Suppressor macrophage treated with lipopolysaccharide for 4 hours (primary cell): Measurements from ENCODE around the gene C10orf143.
"Not testable (repeated sequence)": the region's sequence is repeated elsewhere in the genome, so short reads cannot be mapped to it uniquely, and the experiment has no call there.

Experiments
- DNase-seq: peaks from one replicate; pipeline ENCODE4 v3.0.0-alpha.2; 2020

The C10orf143 gene

GRCh38 chr10:130110246-130111112 is at the start of gene C10orf143:
TSS of gene C10orf143 (minus strand) at chr10:130110830. CDS start at chr10:130110772, 58 bp downstream.
- peak; percentile 99 for DNase-seq

GRCh38 chr10:130159192-130159794 is 48.7 kb upstream of the C10orf143 start:
- no peak for DNase-seq

DNA sequence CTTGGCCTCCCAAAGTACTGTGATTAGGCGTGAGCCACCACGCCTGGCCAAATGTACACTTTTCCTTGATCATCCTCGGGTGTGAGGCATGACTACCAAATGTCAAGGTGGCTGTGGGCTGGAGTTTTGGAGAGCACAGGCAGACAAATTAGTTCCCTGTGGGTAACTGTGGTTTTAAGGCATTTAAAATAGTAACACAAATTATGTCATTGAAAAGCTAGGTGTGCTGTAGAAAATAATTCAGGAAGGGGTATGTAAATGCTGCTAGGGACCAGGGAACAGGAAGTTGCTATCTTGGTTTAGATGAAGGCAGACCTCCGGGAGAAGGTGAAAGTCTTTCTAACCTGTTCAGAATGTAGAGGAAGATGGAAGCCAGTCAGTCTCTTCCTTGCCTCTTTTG is 35.4 kb upstream of the C10orf143 start:
- no peak for DNase-seq

- no peak for DNase-seq
These were observed 31.2 kb upstream of the C10orf143 start for GRCh38 chr10:130141878-130142277.

DNA sequence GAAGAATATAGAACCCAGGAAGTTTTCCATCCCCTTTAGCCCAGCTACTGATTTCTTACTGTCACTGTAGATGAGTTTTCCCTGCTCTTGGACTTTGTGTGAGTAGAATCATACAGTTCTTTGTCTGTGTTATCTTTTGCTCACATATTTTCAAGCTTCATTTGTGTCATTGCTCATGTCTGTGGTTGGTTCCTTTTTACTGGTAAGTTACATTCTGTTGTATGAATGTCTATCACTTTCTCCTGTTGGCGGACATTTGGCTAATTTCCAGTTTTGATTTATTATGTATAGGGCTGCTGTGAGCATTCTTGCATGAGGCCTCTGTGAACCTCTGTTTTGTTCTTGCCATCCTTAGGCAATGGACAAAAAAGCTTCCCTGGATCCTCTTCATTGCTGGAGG is 30.8 kb upstream of the C10orf143 start:
- DNase-seq, result peak; percentile 15

GRCh38 chr10:130141038-130141437 is 30.4 kb upstream of the C10orf143 start:
- no peak for DNase-seq

DNA sequence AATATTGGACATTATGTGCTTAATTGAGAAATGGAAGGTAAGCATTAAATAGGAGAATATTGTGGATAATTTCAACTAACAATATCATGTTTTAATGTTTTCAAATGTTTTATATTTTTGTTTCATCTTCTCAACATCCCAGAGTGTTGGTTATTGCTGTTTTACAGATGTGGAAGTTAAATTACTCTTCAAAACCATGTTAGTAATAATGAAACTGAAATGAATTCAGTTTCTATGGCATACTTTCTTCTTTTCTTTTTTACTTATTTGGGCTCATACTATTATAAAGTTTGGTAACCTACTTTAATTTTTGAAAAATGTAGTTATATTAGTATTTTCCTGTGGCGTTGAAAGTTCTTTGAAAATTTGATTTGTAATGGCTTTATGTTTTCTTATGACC is 29.8 kb upstream of the C10orf143 start:
- DNase-seq, result peak; percentile 53

DNA sequence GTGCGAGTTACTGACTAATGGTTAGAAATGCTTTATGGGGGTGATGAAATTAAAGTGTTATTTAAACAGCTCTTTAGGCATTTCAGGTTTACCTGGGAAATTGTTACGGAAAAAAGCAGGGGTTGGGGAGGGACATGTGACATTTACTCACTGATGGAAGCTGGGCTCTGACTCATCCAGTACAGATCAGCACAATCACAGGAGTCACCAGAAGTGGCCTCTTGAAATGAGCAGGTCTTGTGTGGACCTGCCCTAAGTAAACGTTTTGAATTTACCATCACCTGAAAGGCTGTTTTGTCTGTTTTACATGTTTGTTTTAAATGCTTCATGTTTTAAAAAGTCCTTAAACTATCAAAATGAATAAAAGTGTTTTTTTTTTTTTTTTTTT is 27.8 kb upstream of the C10orf143 start:
- peak; percentile 58 for DNase-seq

- DNase-seq, result no peak
These were observed 27.2 kb upstream of the C10orf143 start for GRCh38 chr10:130137659-130138478.

- DNase-seq, result no peak
These were observed 26.4 kb upstream of the C10orf143 start for GRCh38 chr10:130137090-130137448.

GRCh38 chr10:130136226-130137089 is 25.8 kb upstream of the C10orf143 start, which contains the start of gene GLRX3:
TSS of gene GLRX3 (plus strand) at chr10:130136391. CDS start at chr10:130136421, 30 bp downstream.
- peak; percentile 91 for DNase-seq

- DNase-seq, result no peak
These were observed 25.1 kb upstream of the C10orf143 start for GRCh38 chr10:130135676-130136225.

- DNase-seq, result no peak
These were observed 18.3 kb upstream of the C10orf143 start for GRCh38 chr10:130128922-130129321.

DNA sequence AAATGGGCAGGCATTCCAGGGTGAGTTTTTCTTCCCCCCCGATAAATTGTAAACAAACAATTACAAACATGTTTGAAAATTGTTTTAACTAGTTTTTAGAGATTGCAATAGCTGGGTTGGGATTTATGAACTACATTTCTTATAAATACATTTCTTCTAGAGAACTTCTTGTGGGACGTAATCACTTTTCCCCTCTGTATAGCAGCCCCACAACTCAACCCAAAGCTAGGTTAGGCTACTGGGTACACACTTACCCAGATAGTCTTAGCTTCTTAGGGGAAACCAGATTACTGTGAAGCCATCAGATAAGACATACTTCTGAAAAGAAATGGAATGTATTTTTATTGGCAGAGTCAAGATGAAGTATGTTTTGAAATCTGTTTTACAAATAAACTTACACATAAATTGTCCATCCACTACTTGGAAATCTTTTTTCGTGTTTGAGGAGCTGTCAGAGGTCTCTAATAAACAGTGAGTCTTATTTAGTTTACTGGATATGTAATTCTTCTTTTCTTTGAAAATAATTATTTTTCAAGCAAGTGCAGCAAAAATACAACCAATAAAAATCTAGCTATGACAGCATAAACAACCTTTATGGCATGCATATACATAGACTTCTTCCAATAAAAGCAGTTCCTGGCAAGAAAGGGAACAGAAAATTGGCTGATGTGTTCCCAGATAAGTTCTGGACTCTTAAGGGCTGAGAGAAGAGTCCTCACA is 17.6 kb upstream of the C10orf143 start:
- no peak for DNase-seq

GRCh38 chr10:130127364-130128061 is 16.9 kb upstream of the C10orf143 start:
- DNase-seq, result peak; percentile 37

DNA sequence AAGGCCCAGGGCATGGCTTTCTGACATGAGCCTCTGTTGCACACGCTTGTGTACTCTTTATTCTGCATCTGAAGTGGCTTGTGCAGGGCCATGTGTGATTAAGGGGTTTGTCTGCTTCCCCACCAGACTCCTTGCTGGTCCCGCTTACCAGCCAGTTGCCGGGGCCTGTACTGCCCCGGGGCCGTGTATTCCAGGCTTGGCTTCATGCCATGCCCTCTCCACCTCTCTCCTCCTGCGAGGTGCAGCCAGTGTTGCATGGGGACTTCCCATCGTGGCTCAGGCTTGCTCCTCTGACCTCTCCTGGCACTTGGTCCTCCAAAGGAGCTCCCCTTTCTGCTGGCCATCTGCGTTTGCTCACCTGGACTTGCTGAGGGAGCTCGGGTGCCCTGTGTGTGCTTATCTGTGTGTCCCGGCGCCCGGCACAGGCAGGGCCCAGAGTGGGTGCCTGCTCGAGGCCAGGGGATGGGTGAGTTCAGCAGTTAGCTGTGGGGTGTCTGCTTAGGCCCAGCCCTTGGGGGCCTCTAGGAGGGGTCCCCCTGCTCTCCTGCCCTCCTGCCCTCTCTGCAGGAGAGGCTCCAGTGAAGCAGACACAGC is 11.0 kb upstream of the C10orf143 start:
- no peak for DNase-seq

- not testable (repeated sequence) for DNase-seq
These were observed 6.9 kb upstream of the C10orf143 start for GRCh38 chr10:130117535-130117934.

DNA sequence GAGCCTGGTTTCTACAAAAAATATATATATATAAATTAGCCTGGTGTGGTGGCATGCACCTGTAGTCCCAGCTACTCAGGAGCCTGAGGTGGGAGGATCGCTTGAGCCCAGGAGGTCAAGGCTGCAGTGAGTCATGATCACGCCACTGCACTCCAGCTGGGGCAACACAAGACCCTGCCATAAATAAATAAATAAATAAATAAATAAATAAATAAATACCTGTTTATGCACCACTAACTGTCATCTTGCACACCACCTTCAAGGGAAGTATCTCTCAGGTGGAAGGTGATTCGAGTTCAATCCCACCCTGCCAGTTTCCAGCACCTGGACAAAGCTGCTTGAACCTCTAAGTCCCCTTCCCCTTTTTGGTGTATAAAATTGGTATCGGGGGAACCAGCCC is 6.3 kb upstream of the C10orf143 start:
- DNase-seq, result not testable (repeated sequence)

GRCh38 chr10:130112821-130113220 is 2.2 kb upstream of the C10orf143 start:
- DNase-seq, result no peak

- no peak for DNase-seq
These were observed 1.2 kb upstream of the C10orf143 start for GRCh38 chr10:130111852-130112180.
